ENCODE measurements around the gene ENAH. TPM values are rescaled to one million over a fixed set of nuclear protein-coding genes. Genes with fewer than 3 reads are reported as not detected.
"Not testable (repeated sequence)": the region's sequence is repeated elsewhere in the genome, so short reads cannot be mapped to it uniquely, and the experiment has no call there.

The ENAH gene
- total RNA-seq, 1 experiment from 2014 or later: 285 TPM

GRCh38 chr1:225657462-225657989, 4.6 kb upstream of the ENAH start:
- Mint-ChIP-seq H3K4me1 (peaks cover 14 to 17% of the 10 kb centered on the region in 2 experiments), H3K36me3 (ENCODE audit: insufficient read depth in 1 of 3, low read depth in 3 of 3) (no peaks in the 10 kb centered on the region), H3K27me3 (ENCODE audit: low read depth) (no peaks in the 10 kb centered on the region; the same call in 1 of the 2 replicates), H3K4me3 (no peak overlapping the region), H3K9me3 (no peaks in the 10 kb centered on the region), H3K27ac (no peak overlapping the region)
- Histone ChIP-seq H3K23me2 (ENCODE audit: insufficient read length, low read depth, low read length, poor library complexity, severe bottlenecking) (no peaks in the 10 kb centered on the region), H4K8ac (replicated peaks; ENCODE audit: insufficient read length, low read depth, low read length) (no peak overlapping the region), H2AK5ac (ENCODE audit: insufficient read length, low read length) (no peak overlapping the region), H3K79me2 (ENCODE audit: insufficient read depth, low read length) (no peaks in the 10 kb centered on the region), H2BK15ac (ENCODE audit: low read depth, low read length) (no peak overlapping the region), H3K4me1 (ENCODE audit: insufficient read depth, low read length) (no peaks in the 10 kb centered on the region), H3K9me3 (ENCODE audit: control insufficient read depth, low read depth, low read length) (no peaks in the 10 kb centered on the region), H4K20me1 (ENCODE audit: control insufficient read depth, insufficient read depth, insufficient read length) (no peaks in the 10 kb centered on the region), H3T11ph (ENCODE audit: low read length) (no peak overlapping the region), H3K9ac (ENCODE audit: extremely low read depth, insufficient read length, low read length) (no peak overlapping the region), H2BK5ac (ENCODE audit: insufficient read length, low read length) (no peak overlapping the region), H2BK20ac (ENCODE audit: low read depth, low read length, poor library complexity, severe bottlenecking) (no peak overlapping the region), H3K14ac (ENCODE audit: insufficient read depth, low read length) (no peak overlapping the region), H4K91ac (ENCODE audit: insufficient read length, low read depth, low read length) (no peak overlapping the region), H2AFZ (ENCODE audit: low read length) (no peak overlapping the region), H3K4me2 (ENCODE audit: insufficient read depth, insufficient read length, low read length) (no peak overlapping the region), H3K27me3 (ENCODE audit: insufficient read depth, low read length) (no peaks in the 10 kb centered on the region), H3K79me1 (ENCODE audit: insufficient read depth, low read depth, low read length, poor library complexity, severe bottlenecking) (no peaks in the 10 kb centered on the region), H3K56ac (ENCODE audit: insufficient read length, low read depth, low read length) (no peak overlapping the region), H3K4ac (ENCODE audit: low read depth, low read length) (no peak overlapping the region), H3K18ac (ENCODE audit: insufficient read length, low read depth, low read length) (no peak overlapping the region), H4K5ac (ENCODE audit: insufficient read length, low read depth, low read length) (no peak overlapping the region), H3K23ac (ENCODE audit: insufficient read length, low read depth, low read length) (no peak overlapping the region), H2BK12ac (ENCODE audit: insufficient read length, low read depth, low read length) (no peak overlapping the region), H3K27ac (ENCODE audit: insufficient read length, low read depth, low read length) (no peak overlapping the region), H2BK120ac (ENCODE audit: low read depth, low read length, poor library complexity, severe bottlenecking) (no peak overlapping the region)
- no peak for TF ChIP-seq CTCF (conservative IDR thresholded peaks at IDR 0.05)
- no peak for DNase-seq
- no CpG with 5 or more reads among the region's 7 CpGs for WGBS (ENCODE audit: extremely low coverage, insufficient read length, low lambda C conversion rate)

GRCh38 chr1:225656259-225656655, 3.3 kb upstream of the ENAH start:
- H3K27me3 Mint-ChIP-seq (ENCODE audit: low read depth); H3K4me3 Mint-ChIP-seq; H3T11ph ChIP-seq (ENCODE audit: low read length): not testable (repeated sequence)

More at GRCh38 chr1:225656259-225656655, 3.3 kb upstream of the ENAH start:
- H3K23ac ChIP-seq (ENCODE audit: insufficient read length, low read depth, low read length); H3K4me2 ChIP-seq (ENCODE audit: insufficient read depth, insufficient read length, low read length); H2AFZ ChIP-seq (ENCODE audit: low read length); H3K56ac ChIP-seq (ENCODE audit: insufficient read length, low read depth, low read length); H2BK5ac ChIP-seq (ENCODE audit: insufficient read length, low read length); H3K9me3 Mint-ChIP-seq; H3K23me2 ChIP-seq (ENCODE audit: insufficient read length, low read depth, low read length, poor library complexity, severe bottlenecking); H4K20me1 ChIP-seq (ENCODE audit: control insufficient read depth, insufficient read depth, insufficient read length); H4K8ac ChIP-seq (replicated peaks; ENCODE audit: insufficient read length, low read depth, low read length); H4K5ac ChIP-seq (ENCODE audit: insufficient read length, low read depth, low read length); H2BK120ac ChIP-seq (ENCODE audit: low read depth, low read length, poor library complexity, severe bottlenecking); H4K91ac ChIP-seq (ENCODE audit: insufficient read length, low read depth, low read length); H3K9ac ChIP-seq (ENCODE audit: extremely low read depth, insufficient read length, low read length); DNase-seq; H3K27me3 ChIP-seq (ENCODE audit: insufficient read depth, low read length); H3K79me1 ChIP-seq (ENCODE audit: insufficient read depth, low read depth, low read length, poor library complexity, severe bottlenecking); H2BK20ac ChIP-seq (ENCODE audit: low read depth, low read length, poor library complexity, severe bottlenecking); H2AK5ac ChIP-seq (ENCODE audit: insufficient read length, low read length); H2BK12ac ChIP-seq (ENCODE audit: insufficient read length, low read depth, low read length); H3K14ac ChIP-seq (ENCODE audit: insufficient read depth, low read length); H3K9me3 ChIP-seq (ENCODE audit: control insufficient read depth, low read depth, low read length); H3K18ac ChIP-seq (ENCODE audit: insufficient read length, low read depth, low read length); H3K27ac ChIP-seq (ENCODE audit: insufficient read length, low read depth, low read length); H3K27ac Mint-ChIP-seq; H2BK15ac ChIP-seq (ENCODE audit: low read depth, low read length); H3K4ac ChIP-seq (ENCODE audit: low read depth, low read length); H3K4me1 ChIP-seq (ENCODE audit: insufficient read depth, low read length): not testable (repeated sequence)
- Mint-ChIP-seq H3K4me1 (peaks cover 14 to 17% of the 10 kb centered on the region in 2 experiments), H3K36me3 (ENCODE audit: insufficient read depth in 1 of 3, low read depth in 3 of 3) (peaks cover 4 to 10% (median 5%) of the 10 kb centered on the region in 3 experiments; a peak in 5 of 7 replicates)
- WGBS (ENCODE audit: extremely low coverage, insufficient read length, low lambda C conversion rate): no CpG with 5 or more reads among the region's 3 CpGs
- peaks cover 11% of the 10 kb centered on the region; the same call in 1 of the 2 replicates for H3K79me2 ChIP-seq (ENCODE audit: insufficient read depth, low read length)
